HepG2 (cell line): ENCODE measurements around the gene CPNE1. TPM values are rescaled to one million over a fixed set of nuclear protein-coding genes. Genes with fewer than 3 reads are reported as not detected.

ENCODE experiments used
- ATAC-seq: fragments of 200-7000 bp; cut with Tn5 transposase; 3 replicates; pipeline ENCODE4 v1.9.1; 2020; ENCODE audit warnings: mild to moderate bottlenecking, moderate library complexity
- BruUV-seq: library from RNA; stranded (reverse); fragments of 400-500 nt; replicated peaks from 2 replicates; lab custom pipeline; 2021; lab: Mats Ljungman, UMichigan
- CTCF ChIA-PET: fragments of 300-600 bp; formaldehyde crosslinking; extraction: SDS; loops from one replicate; lab custom pipeline; 2021; ENCODE audit warnings: low total read pairs, inconsistent platforms, low intra/inter-chr PET ratio; lab: Yijun Ruan, JAX
- POLR2A ChIA-PET: fragments of 350-600 bp; sonication (Branson Sonifier 250); formaldehyde crosslinking; loops from one replicate; lab custom pipeline; 2020; ENCODE audit warnings: antibody characterized with exemption, inconsistent platforms; lab: Yijun Ruan, JAX
- DNase-seq: peaks from one replicate; pipeline ENCODE4 v3.0.0-alpha.2; 2015; ENCODE audit warnings: low spot score
- FAIRE-seq: peaks from 3 replicates; lab custom pipeline; 2011; peaks lifted over from hg19 to GRCh38; lab: Jason Lieb, UNC
- H2AFZ ChIP-seq: one replicate; pipeline ENCODE4 v1.6.1; 2011; ENCODE audit warnings: low read length, inconsistent platforms
- H3K27ac ChIP-seq: fragments of 300-600 bp; 3 replicates; pipeline ENCODE4 v1.8.0; 2011; ENCODE audit warnings: mixed run types, mild to moderate bottlenecking, mixed read lengths, low read length, inconsistent platforms; ENCODE audit not compliant: insufficient read depth; ENCODE audit errors: extremely low read length
- H3K27me3 ChIP-seq, 2 experiments: fragments of 200-600 bp in 1 of 2; 2 replicates in 1 of 2; 3 replicates in 1 of 2; pipeline versions ENCODE4 v1.6.0 to v1.8.0; 2011; ENCODE audit warnings: low read length in 2 of 2, mild to moderate bottlenecking in 2 of 2, moderate library complexity in 2 of 2, inconsistent platforms in 1 of 2; ENCODE audit not compliant: insufficient read depth in 2 of 2, control insufficient read depth in 1 of 2
- H3K36me3 ChIP-seq, 2 experiments: fragments of 200-600 bp in 1 of 2; replicated peaks in 1 of 2; 2 replicates in 1 of 2; 3 replicates in 1 of 2; pipeline versions ENCODE4 v1.5.1 to v1.8.0; 2011; ENCODE audit warnings: low read length in 2 of 2, inconsistent platforms in 1 of 2; ENCODE audit not compliant: insufficient read depth in 2 of 2, control insufficient read depth in 1 of 2
- H3K4me1 ChIP-seq: 2 replicates; pipeline ENCODE4 v1.5.1; 2012; ENCODE audit warnings: low read length, inconsistent platforms; ENCODE audit not compliant: insufficient read depth
- H3K4me2 ChIP-seq: 2 replicates; pipeline ENCODE4 v1.6.0; 2011; ENCODE audit warnings: low read depth, low read length, inconsistent platforms
- H3K4me3 ChIP-seq, 3 experiments: fragments of 200-600 bp in 1 of 3; sonication (generic), shearing (Covaris generic) in 1 of 3; replicated peaks in 1 of 3; 2 replicates each; pipeline ENCODE4 v1.5.1; 2011 to 2016; ENCODE audit warnings: low read length in 3 of 3, inconsistent platforms in 2 of 3, low read depth in 2 of 3, mild to moderate bottlenecking in 2 of 3, control low read depth in 1 of 3, mixed read lengths in 1 of 3; ENCODE audit not compliant: insufficient read depth in 1 of 3
- H3K79me2 ChIP-seq: one replicate; pipeline ENCODE4 v1.6.1; 2011; ENCODE audit warnings: low read length, inconsistent platforms; ENCODE audit not compliant: insufficient read depth
- H3K9ac ChIP-seq: 2 replicates; pipeline ENCODE4 v1.6.0; 2011; ENCODE audit warnings: mild to moderate bottlenecking, low read depth, low read length, inconsistent platforms; ENCODE audit not compliant: insufficient read depth
- H3K9me3 ChIP-seq: 2 replicates; pipeline ENCODE4 v1.5.1; 2012; ENCODE audit warnings: mild to moderate bottlenecking, low read length
- H4K20me1 ChIP-seq: 2 replicates; pipeline ENCODE4 v1.6.0; 2011; ENCODE audit warnings: inconsistent platforms, mild to moderate bottlenecking, low read length, moderate library complexity; ENCODE audit not compliant: insufficient read depth
- ASH2L ChIP-seq: fragments of 300-600, 200-600 bp; sonication (generic); IDR thresholded peaks from 2 replicates; pipeline ENCODE4 v1.7.0; 2017; ENCODE audit warnings: low read depth, mild to moderate bottlenecking, moderate library complexity, mixed read lengths, low read length; ENCODE audit not compliant: insufficient read length
- ATM ChIP-seq: fragments of 450-650 bp; IDR thresholded peaks from 2 replicates; pipeline ENCODE4 v1.7.1; 2017; ENCODE audit warnings: mild to moderate bottlenecking, borderline replicate concordance
- CHCHD3 ChIP-seq: sonication (generic); formaldehyde crosslinking; IDR thresholded peaks from 2 replicates; pipeline ENCODE4 v1.8.0; 2022; ENCODE audit warnings: mild to moderate bottlenecking, missing genetic modification reagents, moderate library complexity
- FOXA1 ChIP-seq, 2 experiments: fragments of 450-650 bp in 1 of 2; sonication (generic) in 1 of 2; formaldehyde crosslinking in 1 of 2; IDR thresholded peaks; 2 replicates each; pipeline versions ENCODE4 v1.4.0 to v1.6.1; 2016 to 2020; ENCODE audit warnings: missing genetic modification reagents in 1 of 2
- KAT2B ChIP-seq: fragments of 150-350 bp; IDR thresholded peaks from 2 replicates; pipeline ENCODE4 v1.6.1; 2014; ENCODE audit warnings: low read depth, low read length, borderline replicate concordance
- SIX1 ChIP-seq: sonication (generic); formaldehyde crosslinking; IDR thresholded peaks from 2 replicates; pipeline ENCODE4 v1.4.0; 2020; ENCODE audit warnings: missing genetic modification reagents, borderline replicate concordance
- SRSF1 ChIP-seq: fragments of 200-400 bp; formaldehyde crosslinking; optimal IDR thresholded peaks from 2 replicates; pipeline ENCODE3; 2017; ENCODE audit warnings: mild to moderate bottlenecking, low read depth, low read length, moderate library complexity
- TMF1 ChIP-seq: sonication (generic); formaldehyde crosslinking; IDR thresholded peaks from 2 replicates; pipeline ENCODE4 v1.8.1; 2022; ENCODE audit warnings: low read depth, missing genetic modification reagents
- ZNF572 ChIP-seq: sonication (generic); formaldehyde crosslinking; IDR thresholded peaks from 2 replicates; pipeline ENCODE4 v1.5.1; 2020; ENCODE audit warnings: mild to moderate bottlenecking, missing genetic modification reagents
- ZNF777 ChIP-seq: sonication (generic); formaldehyde crosslinking; IDR thresholded peaks from 2 replicates; pipeline ENCODE4 v1.4.0; 2020; ENCODE audit warnings: missing genetic modification reagents
- ZNF850 ChIP-seq: sonication (generic); formaldehyde crosslinking; conservative IDR thresholded peaks from 2 replicates; pipeline ENCODE4 v1.9.0; 2021; ENCODE audit warnings: mild to moderate bottlenecking, missing genetic modification reagents
- WGBS: methylation state at CpG from one replicate; pipeline ENCODE4 v1.1.6; 2017; ENCODE audit warnings: low lambda C conversion rate; 5-methylcytosine and 5-hydroxymethylcytosine counted together
- in situ Hi-C: cut with HindIII; loops from 2 replicates; pipeline ENCODE4 v1.10.0; 2017; ENCODE audit warnings: low pct_unique_long_range_greater_than_20kb; ENCODE audit not compliant: extremely low pct_ligation_motif_present
- intact Hi-C: fragments of 100-400 bp; cut with micrococcal nuclease; formaldehyde crosslinking; loops from one replicate; pipeline ENCODE4 v1.10.0; 2022; ENCODE audit not compliant: unreplicated experiment
- polyA plus RNA-seq, 8 experiments: library from polyadenylated mRNA; depleted of rRNA in 3 of 8; stranded (reverse) in 7 of 8; unstranded in 1 of 8; fragments of >200 nt; fragmentation: Illumina TruSeq in 4 of 8; extraction: Trizol in 4 of 8; gene quantifications; 2 replicates each; pipeline versions ENCODE4 v1.2.1 to v1.2.3, GENCODE V29; 2011 to 2016; ENCODE audit warnings: low read depth in 4 of 8, missing spikeins in 1 of 8, mixed read lengths in 1 of 8; ENCODE audit not compliant: insufficient read depth in 1 of 8
- total RNA-seq, 5 experiments: library from RNA; depleted of rRNA; stranded (reverse); fragments of >200 nt; fragmentation: Illumina TruSeq; extraction: Trizol; gene quantifications; 2 replicates each; pipeline ENCODE4 v1.2.3, GENCODE V29; 2016; ENCODE audit warnings: low read depth in 1 of 5
- TF ChIP-seq, protein P1 (sequence below): sonication (generic); formaldehyde crosslinking; IDR thresholded peaks from 2 replicates; pipeline ENCODE4 v1.5.0; 2020; ENCODE audit warnings: mild to moderate bottlenecking, missing genetic modification reagents
- TF ChIP-seq, protein P2 (sequence below): sonication (generic); formaldehyde crosslinking; IDR thresholded peaks from 2 replicates; pipeline ENCODE4 v1.5.0; 2020; ENCODE audit warnings: mild to moderate bottlenecking, missing genetic modification reagents
- TF ChIP-seq, protein P3 (sequence below): sonication (generic); formaldehyde crosslinking; IDR thresholded peaks from 2 replicates; pipeline ENCODE4 v1.4.0; 2020; ENCODE audit warnings: missing genetic modification reagents

The CPNE1 gene
- total and polyA plus RNA-seq, 2 of the 13 experiments (the other 11 are each of a cell fraction or from before 2014, with no cell fraction given) = 408 to 431 TPM

DNA sequence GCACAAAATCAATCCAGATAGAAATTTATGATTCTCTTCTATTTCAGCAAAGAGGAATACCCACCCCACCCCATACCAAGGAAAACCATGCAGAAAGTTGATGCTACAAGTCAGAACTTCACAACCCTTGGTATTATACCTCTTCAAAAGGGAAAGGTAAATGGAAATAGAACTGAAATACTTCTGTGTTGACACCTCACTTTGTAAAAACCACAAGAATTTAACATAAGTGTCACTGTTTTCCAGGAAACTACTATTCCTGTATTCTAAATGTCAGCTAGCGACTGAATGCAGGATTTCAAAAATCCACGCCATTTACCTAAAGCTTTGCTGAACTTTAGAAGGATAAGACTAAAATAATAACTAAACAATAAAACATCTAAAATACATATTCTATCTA lies 3.6 kb downstream of the CPNE1 start (continued):
- TF ChIP-seq ASH2L = peak; percentile 5
- 0 out of 2 replicates have a peak, but pooled peaks have one; percentile 9 for TF ChIP-seq SIX1
- TF ChIP-seq ATM = no peak
- TF ChIP-seq ZNF572 (CRISPR knock-in tag) = no peak
- no peak for TF ChIP-seq CHCHD3 (CRISPR knock-in tag)

DNA sequence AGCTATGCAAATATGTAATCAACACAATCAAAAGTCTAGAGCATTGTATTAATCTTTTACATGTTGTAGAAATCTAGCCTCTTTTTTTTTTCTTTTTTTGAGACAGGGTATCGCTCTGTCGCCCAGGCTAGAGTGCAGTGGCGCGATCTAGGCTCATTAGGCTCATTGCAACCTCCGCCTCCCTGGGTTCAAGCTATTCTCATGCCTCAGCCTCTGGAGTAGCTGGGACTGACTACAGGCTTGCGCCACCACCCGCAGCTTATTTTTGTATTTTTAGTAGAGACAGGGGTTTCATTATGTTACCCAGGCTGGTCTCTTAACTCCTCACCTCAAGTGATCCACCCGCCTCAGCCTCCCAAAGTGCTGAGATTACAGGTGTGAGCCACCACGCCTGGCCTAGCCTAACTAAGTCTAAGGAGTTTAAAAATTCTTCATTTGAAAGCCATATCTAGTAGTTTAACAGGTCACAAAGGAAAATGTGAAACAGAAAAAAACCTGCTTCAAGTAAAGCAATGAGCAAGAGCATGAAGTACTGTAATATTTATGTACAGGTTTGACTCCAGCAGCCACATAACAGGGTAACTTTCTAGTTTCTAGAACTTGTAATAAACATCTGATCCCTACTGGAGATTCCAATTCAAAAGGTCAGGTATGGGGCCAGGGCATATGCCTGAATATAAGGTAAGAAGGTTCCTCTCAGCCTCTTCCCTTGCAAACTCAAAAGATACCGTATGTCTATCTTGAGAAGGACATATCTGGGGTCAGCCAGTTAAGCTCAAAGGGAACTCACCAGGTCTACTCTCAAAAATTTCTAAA lies 4.4 kb downstream of the CPNE1 start:
- CTCF ChIA-PET = no interaction called here
- H3K9ac ChIP-seq = peak overlapping the region; percentile 99; the same call in 1 of the 2 replicates
- intact Hi-C loops = no loop called here
- TF ChIP-seq ZNF777 (no peak), KAT2B (no peak), FOXA1 (IDR thresholded peaks at IDR 0.05) (no peak), FOXA1 (CRISPR knock-in tag; IDR thresholded peaks at IDR 0.05) (no peak), SRSF1 (no peak), ZNF850 (CRISPR knock-in tag) (no peak), TMF1 (no peak)
- TF ChIP-seq, protein P1, sequence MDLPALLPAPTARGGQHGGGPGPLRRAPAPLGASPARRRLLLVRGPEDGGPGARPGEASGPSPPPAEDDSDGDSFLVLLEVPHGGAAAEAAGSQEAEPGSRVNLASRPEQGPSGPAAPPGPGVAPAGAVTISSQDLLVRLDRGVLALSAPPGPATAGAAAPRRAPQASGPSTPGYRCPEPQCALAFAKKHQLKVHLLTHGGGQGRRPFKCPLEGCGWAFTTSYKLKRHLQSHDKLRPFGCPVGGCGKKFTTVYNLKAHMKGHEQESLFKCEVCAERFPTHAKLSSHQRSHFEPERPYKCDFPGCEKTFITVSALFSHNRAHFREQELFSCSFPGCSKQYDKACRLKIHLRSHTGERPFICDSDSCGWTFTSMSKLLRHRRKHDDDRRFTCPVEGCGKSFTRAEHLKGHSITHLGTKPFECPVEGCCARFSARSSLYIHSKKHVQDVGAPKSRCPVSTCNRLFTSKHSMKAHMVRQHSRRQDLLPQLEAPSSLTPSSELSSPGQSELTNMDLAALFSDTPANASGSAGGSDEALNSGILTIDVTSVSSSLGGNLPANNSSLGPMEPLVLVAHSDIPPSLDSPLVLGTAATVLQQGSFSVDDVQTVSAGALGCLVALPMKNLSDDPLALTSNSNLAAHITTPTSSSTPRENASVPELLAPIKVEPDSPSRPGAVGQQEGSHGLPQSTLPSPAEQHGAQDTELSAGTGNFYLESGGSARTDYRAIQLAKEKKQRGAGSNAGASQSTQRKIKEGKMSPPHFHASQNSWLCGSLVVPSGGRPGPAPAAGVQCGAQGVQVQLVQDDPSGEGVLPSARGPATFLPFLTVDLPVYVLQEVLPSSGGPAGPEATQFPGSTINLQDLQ (CRISPR knock-in tag) = no peak
- TF ChIP-seq, protein P2, sequence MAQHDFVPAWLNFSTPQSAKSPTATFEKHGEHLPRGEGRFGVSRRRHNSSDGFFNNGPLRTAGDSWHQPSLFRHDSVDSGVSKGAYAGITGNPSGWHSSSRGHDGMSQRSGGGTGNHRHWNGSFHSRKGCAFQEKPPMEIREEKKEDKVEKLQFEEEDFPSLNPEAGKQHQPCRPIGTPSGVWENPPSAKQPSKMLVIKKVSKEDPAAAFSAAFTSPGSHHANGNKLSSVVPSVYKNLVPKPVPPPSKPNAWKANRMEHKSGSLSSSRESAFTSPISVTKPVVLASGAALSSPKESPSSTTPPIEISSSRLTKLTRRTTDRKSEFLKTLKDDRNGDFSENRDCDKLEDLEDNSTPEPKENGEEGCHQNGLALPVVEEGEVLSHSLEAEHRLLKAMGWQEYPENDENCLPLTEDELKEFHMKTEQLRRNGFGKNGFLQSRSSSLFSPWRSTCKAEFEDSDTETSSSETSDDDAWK (CRISPR knock-in tag) = no peak
- TF ChIP-seq, protein P3, sequence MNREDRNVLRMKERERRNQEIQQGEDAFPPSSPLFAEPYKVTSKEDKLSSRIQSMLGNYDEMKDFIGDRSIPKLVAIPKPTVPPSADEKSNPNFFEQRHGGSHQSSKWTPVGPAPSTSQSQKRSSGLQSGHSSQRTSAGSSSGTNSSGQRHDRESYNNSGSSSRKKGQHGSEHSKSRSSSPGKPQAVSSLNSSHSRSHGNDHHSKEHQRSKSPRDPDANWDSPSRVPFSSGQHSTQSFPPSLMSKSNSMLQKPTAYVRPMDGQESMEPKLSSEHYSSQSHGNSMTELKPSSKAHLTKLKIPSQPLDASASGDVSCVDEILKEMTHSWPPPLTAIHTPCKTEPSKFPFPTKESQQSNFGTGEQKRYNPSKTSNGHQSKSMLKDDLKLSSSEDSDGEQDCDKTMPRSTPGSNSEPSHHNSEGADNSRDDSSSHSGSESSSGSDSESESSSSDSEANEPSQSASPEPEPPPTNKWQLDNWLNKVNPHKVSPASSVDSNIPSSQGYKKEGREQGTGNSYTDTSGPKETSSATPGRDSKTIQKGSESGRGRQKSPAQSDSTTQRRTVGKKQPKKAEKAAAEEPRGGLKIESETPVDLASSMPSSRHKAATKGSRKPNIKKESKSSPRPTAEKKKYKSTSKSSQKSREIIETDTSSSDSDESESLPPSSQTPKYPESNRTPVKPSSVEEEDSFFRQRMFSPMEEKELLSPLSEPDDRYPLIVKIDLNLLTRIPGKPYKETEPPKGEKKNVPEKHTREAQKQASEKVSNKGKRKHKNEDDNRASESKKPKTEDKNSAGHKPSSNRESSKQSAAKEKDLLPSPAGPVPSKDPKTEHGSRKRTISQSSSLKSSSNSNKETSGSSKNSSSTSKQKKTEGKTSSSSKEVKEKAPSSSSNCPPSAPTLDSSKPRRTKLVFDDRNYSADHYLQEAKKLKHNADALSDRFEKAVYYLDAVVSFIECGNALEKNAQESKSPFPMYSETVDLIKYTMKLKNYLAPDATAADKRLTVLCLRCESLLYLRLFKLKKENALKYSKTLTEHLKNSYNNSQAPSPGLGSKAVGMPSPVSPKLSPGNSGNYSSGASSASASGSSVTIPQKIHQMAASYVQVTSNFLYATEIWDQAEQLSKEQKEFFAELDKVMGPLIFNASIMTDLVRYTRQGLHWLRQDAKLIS (CRISPR knock-in tag) = no peak

More for the DNA sequence above, 4.4 kb downstream of the CPNE1 start:
- Histone ChIP-seq H3K27ac (no peak overlapping the region), H3K4me2 (peak overlapping the region; percentile 95), H3K9me3 (no peaks in the 10 kb centered on the region), H3K4me3 (peak overlapping the region in 2 of 3 experiments; percentile 76 to 99; a peak in 2 of 6 replicates), H3K27me3 (no peaks in the 10 kb centered on the region; a peak in 1 of 5 replicates), H4K20me1 (peaks cover 86% of the 10 kb centered on the region), H3K4me1 (peaks cover 64% of the 10 kb centered on the region), H3K36me3 (peaks cover 0 to 15% of the 10 kb centered on the region in 2 experiments; a peak in 4 of 5 replicates), H3K79me2 (peaks cover 94% of the 10 kb centered on the region), H2AFZ (no peak overlapping the region)
- POLR2A ChIA-PET = interaction anchor here (0.9 to 2.5 kb wide), 6 partner anchors 14 to 82 kb away, joined by 3 to 20 read pairs (median 4); partner anchors contain the start of gene RBM39
- DNase-seq (no peak), ATAC-seq (no peak), FAIRE-seq (no peak)
- in situ Hi-C loops = loop anchor here (5.0 kb wide), 1 partner anchor 43 kb away; the partner anchor contains the start of gene SPAG4
- no TSS peak for BruUV-seq
- 83% methylated on average over 10 of the region's 10 CpGs for WGBS
